Adrenal gland (tissue), 5 donors: ENCODE data around the gene GABRR2.

Experiments
- CTCF ChIP-seq, 6 experiments: fragments of 450-650 bp in 4 of 6; fragments of 200-600 bp in 2 of 6; sonication (generic) in 1 of 6; IDR thresholded peaks; 1 replicate in 5 of 6; 2 replicates in 1 of 6; pipeline versions ENCODE4 v1.5.1 to v1.8.0; 2016 to 2021; ENCODE audit warnings: antibody characterized with exemption in 6 of 6, mild to moderate bottlenecking in 2 of 6, moderate library complexity in 1 of 6
- POLR2A ChIP-seq, 2 donors: fragments of 450-650 bp; IDR thresholded peaks; one replicate each; pipeline ENCODE4 v1.6.1; 2017; ENCODE audit warnings: antibody characterized with exemption in 2 of 2, mild to moderate bottlenecking in 2 of 2, moderate library complexity in 1 of 2
- donor health status: DM: no; HTN: no; CAD: no.

- no peak for TF ChIP-seq CTCF (IDR thresholded peaks at IDR 0.05)
- TF ChIP-seq POLR2A (IDR thresholded peaks at IDR 0.05): no peak
These were observed 59.7 kb downstream of the GABRR2 start for GRCh38 chr6:89255417-89255816.
